GM21576 (cell line): ENCODE data around the gene MSRB2.
A peak's percentile ranks its signal among the peaks of the same experiment; 100 is the strongest.
"Not testable (repeated sequence)": the region's sequence is repeated elsewhere in the genome, so short reads cannot be mapped to it uniquely, and the experiment has no call there.

Experiments
- ATAC-seq: cut with Tn5 transposase; IDR thresholded peaks from one replicate; pipeline ENCODE4 v1.9.1; 2021; ENCODE audit warnings: mild to moderate bottlenecking, moderate library complexity; ENCODE audit not compliant: unreplicated experiment

The MSRB2 gene

DNA sequence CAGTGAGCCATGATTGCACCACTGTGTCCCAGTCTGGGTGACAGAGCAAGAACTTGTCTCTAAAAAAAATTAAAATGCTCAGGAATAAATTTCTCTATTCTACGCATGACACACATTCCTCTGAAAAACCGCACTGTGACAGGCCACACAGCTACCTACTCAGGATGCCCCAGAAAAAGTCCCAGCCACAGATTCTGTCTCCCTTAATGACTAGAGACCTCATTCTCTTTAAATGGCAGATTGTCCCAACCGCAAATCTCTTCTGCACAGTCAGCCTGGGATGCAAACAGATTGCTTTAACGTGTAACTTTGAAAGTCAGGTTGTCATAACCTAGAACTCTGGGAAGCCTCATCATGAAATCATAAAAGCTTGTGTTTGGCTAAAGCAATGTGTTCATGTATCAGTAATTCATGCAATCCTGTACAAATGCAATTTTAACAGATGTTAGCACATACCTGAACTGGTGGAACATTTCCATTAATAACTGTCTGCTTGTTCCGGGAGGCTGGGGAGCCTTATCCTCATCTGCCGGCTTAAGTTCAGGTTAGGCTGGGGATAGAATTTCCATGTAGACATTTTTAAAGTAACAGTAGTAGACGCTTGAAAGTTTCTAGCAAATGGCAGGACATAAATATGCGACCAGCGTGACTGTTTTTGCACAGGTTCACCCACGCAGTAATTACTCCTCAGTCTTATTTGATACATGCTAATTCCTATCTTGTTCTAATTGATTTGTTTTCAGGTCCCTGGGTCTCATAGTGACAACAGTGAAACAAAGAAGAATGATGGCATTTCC is 26.2 kb upstream of the MSRB2 start:
- no peak for ATAC-seq

DNA sequence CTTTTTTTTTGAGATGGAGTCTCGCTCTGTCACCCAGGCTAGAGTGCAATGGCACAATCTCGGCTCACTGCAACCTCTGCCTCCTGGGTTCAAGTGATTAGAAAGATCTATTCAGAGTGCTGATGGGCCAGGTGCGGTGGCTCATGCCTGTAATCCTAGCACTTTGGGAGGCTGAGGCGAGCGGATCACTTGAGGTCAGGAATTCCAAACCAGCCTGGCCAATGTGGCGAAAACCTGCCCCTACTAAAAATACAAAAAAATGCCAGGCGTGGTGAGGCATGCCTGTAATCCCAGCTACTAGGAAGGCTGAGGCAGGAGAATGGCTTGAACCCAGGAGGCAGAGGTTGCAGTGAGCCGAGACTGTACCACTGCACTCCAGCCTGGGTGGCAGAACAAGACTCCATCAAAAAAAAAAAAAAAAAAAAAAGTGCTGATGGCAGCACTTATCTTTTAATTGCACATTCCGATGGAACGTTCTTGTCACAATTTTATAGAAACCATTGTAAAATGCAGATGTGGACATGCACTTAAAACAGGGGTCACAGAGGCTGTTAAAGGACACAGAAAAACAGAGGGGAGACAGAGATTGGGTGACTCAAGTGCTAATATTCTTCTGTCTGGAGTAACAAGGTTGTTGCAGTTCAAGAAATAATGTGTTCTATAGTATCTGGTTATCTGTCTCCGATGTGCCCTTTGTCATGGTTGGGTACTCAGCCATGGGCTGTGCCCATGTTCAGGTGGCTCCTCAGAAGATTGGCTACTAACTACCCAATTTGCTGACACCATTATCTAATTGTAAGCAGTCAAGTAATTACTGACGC is 25.1 kb upstream of the MSRB2 start:
- ATAC-seq = peak; percentile 25

DNA sequence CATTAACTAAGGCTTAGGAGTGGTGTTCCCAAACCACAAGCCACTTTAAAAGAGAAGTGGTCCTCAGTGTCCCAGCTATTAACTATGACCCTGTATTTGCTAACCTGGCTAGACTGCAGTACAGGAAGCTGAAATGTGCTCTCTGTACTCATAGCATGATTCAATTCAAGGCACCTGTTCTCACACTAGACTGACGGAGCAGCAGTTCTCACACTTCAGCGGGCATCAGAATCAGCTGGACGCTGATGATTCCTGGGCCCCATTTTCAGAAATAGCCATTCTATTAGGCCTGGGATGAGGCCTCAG is 24.5 kb upstream of the MSRB2 start:
- ATAC-seq = peak; percentile 66

DNA sequence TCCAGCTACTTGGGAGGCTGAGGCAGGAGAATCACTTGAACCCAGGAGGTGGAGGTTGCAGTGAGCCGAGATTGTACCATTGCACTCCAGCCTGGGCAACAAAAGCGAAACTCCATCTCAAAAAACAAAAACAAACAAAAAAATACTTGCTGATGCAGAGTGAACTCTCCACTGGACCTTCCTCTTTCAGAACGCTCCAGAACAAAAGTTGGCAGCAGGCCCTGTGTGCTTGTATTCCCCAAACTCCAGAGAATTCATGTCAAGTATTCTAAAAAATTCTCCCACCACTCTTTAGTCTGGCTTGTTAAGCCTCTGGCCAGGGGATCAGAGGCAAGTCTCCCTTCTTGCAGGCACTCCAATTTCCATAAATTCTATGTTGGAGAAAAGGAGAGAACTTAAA is 22.8 kb upstream of the MSRB2 start:
- not testable (repeated sequence) for ATAC-seq

DNA sequence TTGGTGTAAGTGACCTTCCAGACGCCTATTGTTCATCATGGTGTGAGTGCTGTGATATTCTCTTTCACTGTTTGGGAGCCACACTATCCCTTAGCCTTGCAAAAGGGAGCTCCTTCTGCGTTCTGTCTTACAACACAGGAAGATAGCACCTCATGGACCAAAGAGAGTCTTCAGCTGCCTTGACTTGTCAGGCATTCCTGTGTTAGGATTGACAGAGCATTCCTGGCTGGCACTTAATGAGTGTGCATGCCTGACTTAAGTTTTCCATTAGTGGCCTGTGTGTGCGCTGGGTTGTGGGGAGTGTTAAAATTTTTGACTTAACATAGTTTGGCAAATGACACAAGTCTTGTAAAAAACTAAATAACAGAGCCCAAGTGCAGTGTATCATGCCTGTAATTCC is 21.9 kb upstream of the MSRB2 start:
- ATAC-seq = no peak

DNA sequence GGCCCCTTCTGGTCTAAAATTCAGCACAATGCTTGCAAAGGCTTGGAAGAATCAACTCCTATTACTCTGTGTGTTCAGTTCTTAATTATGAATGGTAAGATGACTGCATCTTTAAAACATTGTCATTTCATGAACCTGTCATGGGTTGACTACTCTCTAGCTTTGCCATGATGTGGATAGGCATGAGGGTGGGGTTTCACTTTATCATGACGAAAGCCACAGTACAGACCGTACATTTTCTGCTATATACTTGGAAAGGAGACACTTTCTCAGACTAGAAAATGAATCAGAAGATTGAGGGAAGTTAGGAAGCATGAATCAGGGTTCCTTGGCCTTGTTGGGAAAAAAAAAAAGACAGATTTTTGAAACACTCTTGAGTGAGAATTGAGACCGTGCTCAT is 19.7 kb upstream of the MSRB2 start:
- no peak for ATAC-seq

DNA sequence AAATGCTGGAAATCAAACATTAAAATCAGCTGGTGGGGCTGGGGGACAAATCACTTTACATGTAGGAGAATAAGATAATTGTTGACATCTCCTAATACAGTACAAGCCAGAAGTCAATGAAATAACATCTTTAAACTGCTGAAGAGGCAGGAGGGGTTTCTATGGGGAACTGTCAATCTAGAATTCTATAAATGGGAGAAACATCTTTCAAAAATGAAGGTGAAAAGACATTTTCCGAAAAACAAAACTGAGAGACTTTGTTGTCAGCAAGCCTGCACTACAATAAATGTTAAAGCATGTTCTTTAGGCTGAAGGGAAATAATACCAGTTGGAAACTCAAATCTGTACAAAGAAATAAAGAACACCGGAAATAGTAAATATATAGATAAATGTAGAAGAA is 17.3 kb upstream of the MSRB2 start:
- no peak for ATAC-seq

DNA sequence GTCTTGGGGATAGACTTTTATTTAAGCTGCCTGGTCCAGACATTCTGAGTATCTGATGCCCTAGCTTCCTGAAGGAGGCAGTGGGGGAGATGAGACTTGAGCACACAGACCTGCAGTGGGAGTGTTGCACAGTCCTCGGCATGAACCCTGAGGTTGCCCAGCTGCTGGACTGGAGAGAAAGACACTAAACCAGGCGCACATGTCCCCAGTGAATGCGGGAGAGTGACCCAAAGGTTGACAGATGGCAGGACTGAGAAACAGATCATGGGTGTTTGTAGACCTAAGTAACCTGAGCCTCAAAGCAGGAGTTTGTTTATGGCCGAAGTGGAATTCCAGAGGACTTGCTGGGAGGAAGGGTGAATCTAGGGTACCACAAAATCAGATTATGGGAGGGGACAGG is 15.7 kb upstream of the MSRB2 start:
- ATAC-seq = no peak

DNA sequence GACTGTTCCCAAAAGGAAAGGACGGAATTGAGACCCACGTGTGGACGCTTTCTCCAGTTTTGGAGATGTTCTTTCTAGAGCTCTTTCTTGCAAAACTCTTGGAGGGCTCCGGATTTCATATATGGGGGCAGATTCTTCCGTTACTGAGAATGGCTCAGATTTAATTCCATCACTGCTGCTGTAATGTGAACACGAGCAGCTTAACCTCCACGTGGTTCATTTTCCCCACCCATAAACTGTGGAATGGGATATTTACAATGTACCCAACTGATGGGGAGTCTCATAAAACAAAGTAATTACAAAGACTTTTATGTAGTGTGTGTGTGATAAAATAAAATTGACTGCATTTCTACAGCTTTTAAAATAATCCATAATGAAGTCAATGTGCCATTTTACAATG is 15.1 kb upstream of the MSRB2 start:
- ATAC-seq = no peak

DNA sequence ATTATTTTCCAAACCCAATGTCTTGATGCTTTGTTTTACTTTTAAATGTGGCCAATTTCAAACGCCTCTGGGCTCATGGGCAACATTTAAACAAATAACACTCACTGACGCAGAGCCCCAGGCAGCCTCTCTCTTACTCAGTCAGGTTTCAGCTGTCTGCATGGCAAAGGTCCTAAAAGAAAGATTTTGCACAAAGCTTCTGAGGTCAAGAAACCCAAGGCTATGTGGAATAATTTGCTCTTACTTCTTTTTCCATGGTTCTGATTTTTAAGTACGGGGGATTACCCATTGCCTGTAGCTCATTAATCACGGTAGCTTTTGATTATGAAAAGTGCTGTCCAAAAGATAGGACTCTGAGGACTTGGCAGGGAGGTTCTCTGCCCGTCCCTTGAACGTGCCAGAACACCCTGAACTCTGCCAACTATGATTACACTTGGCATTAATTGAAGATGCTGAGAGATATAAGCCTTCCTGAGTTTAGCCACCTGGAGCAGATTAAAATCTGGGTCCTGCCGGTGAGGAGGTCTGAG is 14.1 kb upstream of the MSRB2 start:
- no peak for ATAC-seq

DNA sequence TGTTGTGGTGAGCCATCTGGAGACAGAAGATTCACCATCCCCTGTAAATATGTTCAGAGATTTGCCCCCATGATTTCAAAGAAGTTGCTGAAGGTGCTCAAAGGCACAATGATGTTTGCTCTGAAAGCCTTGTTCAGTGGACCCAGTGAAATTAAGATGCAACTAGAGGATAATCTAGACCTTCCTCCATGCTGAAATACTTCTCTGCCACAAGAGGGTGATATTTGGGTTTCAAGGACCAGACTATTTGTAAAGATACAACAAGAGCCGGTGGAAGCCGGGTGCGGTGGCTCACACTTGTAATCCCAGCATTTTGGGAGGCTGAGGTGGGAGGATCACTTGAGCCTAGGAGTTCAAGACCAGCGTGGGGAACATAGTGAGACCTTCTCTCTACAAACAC is 13.5 kb upstream of the MSRB2 start:
- ATAC-seq = no peak

DNA sequence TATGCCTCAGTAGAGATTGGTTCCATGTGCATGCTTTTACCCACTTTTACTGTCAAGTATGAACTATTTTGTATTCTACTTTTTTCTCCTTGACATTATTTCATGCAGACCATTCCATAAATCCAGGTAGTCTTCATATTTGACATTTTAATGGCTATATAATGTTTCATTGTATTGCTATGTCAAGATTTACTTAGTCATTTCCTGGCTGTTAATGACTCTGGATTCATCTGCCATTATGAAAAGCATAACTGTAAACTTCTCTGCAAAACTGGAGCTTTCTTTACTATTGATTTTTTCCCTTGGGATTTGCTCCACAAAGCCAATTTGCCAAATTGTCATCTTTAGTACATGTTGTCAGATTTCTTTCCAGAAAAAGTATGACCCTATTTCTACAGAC is 6.8 kb upstream of the MSRB2 start:
- ATAC-seq = no peak

DNA sequence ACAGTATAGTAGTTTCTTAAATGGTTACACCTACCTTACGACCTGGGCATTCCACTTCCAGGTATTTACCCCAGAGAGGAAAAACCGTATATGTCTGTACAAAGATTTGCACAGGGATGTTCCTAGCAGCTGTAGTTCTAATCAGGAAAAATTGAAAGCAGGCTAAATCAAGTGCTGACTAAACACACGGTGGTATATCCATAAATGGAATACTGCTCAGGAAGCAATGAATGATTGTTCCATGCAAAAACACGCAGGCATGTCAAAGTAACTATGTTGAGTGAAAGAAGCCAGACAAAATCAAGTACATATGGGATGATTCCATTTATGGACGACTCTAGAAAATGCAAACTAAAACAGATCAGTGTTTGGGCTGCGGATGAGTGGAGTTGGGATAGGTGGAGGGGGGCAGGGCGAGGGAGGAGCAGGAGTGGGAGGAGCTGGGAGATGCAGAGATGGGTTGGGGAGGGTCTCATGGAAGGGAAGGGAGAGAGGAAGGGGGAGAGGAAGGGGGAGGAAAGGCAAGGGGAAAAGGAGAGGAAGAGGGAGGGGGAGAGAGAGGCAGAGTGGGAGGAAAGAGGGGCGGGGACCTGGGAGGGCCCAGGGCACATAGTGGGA is 484 bp upstream of the MSRB2 start:
- no peak for ATAC-seq

DNA sequence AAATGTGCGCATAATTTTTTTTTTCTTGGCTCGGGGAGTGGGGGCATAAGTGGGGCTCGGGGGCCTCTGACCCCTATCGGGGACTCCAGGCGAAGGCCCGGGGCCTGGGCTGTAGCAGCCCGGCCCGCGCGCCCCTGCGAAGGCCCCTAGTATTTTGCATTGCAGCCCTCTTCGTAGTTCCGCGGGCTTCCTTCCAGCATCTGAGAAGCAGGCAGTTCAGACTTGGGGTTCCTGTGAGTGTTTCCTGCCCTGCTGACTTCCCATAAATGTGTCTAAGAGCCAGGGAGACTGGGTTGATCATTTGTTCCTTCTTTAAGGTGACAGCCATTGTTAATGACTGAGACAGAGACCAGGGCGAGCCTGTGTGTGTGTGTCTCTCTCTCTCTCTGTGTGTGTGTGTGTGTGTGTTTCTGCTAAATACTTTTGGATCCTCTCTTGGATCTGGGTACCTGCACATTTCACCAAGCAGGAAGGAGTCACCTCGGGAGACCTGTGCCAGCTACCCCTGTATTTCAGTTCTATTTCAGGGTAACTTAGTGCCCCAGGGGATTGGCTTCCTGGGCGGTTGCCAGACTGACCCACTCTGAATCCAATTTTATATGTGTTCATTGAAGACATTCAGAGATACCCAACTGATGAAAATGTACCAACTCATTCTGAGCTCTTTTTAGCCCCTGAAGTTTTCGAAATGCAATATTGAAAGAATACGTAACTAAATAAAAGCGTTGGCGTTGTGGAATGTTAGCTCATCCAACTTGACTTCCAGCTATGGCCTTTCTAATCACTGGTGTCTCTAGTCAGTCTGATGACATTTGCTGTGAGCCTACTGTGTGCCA is 805 bp downstream of the MSRB2 start:
- peak; percentile 54 for ATAC-seq

DNA sequence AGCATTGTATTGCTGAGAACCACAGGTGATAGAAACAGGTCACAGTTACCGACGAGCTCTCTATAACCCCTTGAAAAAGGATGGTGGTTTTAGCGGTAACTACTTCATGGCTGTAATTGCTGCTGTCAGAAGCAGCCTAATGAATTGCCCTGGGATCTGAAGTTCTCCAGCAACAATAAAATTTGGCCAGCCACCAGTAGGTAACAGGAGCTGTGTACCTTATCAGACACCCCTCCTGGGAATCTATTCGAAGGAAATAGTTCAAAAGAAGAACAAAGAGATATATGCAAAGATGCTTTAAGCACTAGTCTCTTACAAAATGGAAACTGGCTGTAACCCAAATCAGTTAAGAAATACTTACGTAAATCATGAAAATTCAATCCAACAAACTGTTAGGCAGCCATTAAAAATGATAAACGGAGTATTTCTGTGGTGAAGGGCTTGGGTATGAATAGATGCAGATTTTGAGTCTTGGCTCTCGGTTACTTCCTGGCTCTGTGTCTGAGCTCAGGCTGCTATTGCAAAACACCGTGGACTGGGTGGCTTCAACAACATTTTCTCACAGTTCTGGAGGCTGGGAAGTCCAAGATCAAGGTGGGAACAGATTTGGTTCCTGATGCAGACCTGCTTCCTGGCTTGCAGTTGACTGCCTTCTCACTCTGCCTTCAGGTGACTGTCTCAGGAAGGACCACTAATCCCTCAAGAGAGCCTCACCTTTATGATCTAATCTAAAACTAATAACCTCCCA is 1.6 kb downstream of the MSRB2 start:
- no peak for ATAC-seq

DNA sequence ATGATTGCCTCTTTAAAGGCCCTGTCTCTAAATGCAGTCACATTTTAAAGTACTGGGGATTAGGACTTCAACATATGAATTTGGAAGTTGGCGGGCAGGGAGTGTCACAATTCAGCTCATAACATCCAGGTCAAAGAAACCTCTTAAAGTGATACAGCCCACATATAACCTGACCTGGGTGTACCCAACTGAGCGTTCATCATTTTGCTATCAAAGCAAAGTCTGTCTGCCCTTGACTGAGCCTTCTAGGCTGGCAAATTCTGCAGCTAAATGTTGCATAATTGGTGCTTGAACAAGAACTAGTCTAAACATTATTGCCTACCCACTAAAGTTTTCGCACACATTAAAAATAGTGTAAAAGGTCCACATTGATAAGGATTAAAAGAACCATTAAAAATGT is 3.7 kb downstream of the MSRB2 start:
- ATAC-seq = no peak

DNA sequence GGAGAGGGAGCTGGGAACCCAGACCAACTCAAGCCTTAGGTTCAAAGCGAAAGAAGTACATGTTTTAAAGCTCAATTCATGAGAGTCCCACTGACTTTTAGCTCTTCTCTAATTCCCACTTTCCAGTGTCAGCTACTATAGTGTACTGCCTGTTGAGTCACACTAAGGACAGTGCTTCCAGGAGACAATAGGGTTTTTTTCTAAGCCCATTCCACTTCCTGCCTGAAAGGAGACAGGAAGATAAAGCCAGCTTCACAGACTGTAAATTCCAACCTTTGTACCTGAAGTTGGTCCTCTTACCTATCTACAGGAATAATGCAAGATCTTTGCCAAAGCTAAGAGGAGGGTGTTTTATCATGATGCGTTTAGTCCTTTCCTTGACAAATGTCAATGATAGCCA is 4.4 kb downstream of the MSRB2 start:
- ATAC-seq = no peak

DNA sequence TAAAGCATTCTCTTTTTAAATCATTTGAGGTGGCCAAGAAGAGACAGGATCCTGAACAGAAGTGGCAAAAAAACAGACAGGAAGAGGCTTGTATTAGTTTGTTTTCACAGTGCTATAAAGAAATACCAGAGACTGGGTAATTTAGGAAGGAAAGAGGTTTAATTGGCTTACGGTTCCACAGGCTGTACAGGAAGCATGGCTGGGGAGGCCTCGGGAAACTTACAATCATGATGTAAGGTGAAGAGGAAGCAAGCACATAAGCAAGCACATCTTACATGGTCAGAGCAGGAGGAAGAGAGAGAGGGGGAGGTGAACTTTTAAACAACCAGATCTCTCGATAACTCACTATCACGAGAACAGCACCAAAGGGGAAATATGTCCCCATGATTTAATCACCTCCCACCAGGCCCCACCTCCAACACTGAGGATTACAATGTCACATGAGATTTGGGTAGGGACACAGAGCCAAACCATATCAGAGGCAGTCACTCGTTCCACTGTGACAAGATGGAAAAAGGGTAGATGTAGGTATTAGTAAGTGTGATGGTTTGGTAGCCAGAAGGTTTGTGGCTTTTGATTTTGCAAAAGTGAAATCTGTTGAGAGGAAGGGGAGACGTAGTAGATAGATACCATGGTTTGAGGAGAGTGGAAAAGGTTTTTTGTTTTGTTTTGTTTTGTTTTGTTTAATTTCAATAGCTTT is 5.1 kb downstream of the MSRB2 start:
- no peak for ATAC-seq

DNA sequence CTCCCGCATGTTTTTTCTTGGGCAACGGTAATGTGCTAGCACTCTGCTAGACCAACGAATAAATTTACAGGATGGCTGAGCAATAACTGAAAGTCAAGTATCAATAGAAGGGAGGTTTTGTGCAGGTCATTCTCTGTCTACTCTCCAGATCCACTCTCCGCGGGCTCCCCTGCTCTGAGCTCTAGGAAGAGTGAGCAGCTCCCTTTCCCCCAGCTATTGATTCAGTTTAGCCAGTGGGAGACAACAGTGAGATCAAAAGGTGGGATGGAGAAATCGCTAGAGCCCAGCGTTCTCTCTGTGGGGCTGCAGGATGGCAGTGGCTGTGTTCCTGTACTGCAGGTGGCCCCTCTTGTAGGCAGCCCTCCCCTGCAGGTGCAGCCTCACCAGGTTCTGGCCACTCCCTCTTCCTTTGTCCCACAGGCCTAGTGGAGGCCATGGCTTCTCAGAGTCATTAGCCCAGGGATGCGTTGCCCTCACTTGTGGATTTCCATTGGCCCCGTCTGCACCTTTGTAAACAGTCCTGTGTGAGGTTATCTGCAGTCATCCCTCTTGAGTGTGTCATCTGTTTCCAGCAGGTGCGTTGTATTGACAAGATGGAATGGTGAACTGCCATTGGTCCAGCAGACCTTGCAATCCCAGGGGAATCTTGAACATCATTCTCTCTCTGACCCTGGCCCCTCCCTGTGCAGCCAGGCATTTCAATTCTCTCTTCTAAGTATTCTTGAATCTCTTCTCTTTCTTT is 11.1 kb downstream of the MSRB2 start:
- no peak for ATAC-seq
